Activated CD8-positive, alpha-beta memory T cell treated with anti-CD3 and anti-CD28 coated beads for 4 hours (primary cell): ENCODE data around the gene ELK4.

Experiments used
- DNase-seq, 2 donors: peaks; one replicate each; pipeline ENCODE4 v3.0.0-alpha.2; 2020; ENCODE audit warnings: low read depth in 2 of 2

The ELK4 gene

GRCh38 chr1:205631768-205632668 is at the start of gene ELK4:
Gene ELK4, minus strand, starts transcription at chr1:205632011. Its CDS starts 8,129 bp downstream, at chr1:205623882.
- DNase-seq: peak; percentile 100

GRCh38 chr1:205681364-205681763 is 49.6 kb upstream of the ELK4 start:
- no peak for DNase-seq

- peak; percentile 21 to 25 for DNase-seq
Observed at GRCh38 chr1:205680073-205680851, 48.5 kb upstream of the ELK4 start, which contains the start of gene SLC45A3. Gene SLC45A3, minus strand, starts transcription at chr1:205680509. Its CDS starts 15,853 bp downstream, at chr1:205664656.

GRCh38 chr1:205678286-205679111 is 46.7 kb upstream of the ELK4 start:
- no peak for DNase-seq

- no peak for DNase-seq
Observed at GRCh38 chr1:205677167-205677566, 45.4 kb upstream of the ELK4 start.

GRCh38 chr1:205676597-205676996 is 44.8 kb upstream of the ELK4 start:
- DNase-seq: no peak

- no peak for DNase-seq
Observed at GRCh38 chr1:205676002-205676401, 44.2 kb upstream of the ELK4 start.

- no peak for DNase-seq
Observed at GRCh38 chr1:205675247-205675646, 43.4 kb upstream of the ELK4 start.

- DNase-seq: no peak
Observed at GRCh38 chr1:205672970-205673369, 41.2 kb upstream of the ELK4 start.

GRCh38 chr1:205672395-205672889 is 40.6 kb upstream of the ELK4 start:
- no peak for DNase-seq

- DNase-seq: no peak
Observed at GRCh38 chr1:205670611-205671430, 39.0 kb upstream of the ELK4 start.

- DNase-seq: no peak
Observed at GRCh38 chr1:205670150-205670446, 38.3 kb upstream of the ELK4 start.

GRCh38 chr1:205669341-205670149 is 37.7 kb upstream of the ELK4 start:
- no peak for DNase-seq

GRCh38 chr1:205668951-205669340 is 37.1 kb upstream of the ELK4 start:
- DNase-seq: no peak

GRCh38 chr1:205667909-205668643 is 36.3 kb upstream of the ELK4 start:
- DNase-seq: no peak

GRCh38 chr1:205666372-205667166 is 34.8 kb upstream of the ELK4 start:
- no peak for DNase-seq

- no peak for DNase-seq
Observed at GRCh38 chr1:205665201-205666045, 33.6 kb upstream of the ELK4 start.
